NOMO-1 (cell line): ENCODE results near the gene NTSR1.

Experiments
- DNase-seq, 2 experiments: peaks; one replicate each; lab custom pipeline; 2025; ENCODE audit not compliant: unreplicated experiment in 2 of 2; lab: John Stamatoyannopoulos, UW

The NTSR1 gene

DNA sequence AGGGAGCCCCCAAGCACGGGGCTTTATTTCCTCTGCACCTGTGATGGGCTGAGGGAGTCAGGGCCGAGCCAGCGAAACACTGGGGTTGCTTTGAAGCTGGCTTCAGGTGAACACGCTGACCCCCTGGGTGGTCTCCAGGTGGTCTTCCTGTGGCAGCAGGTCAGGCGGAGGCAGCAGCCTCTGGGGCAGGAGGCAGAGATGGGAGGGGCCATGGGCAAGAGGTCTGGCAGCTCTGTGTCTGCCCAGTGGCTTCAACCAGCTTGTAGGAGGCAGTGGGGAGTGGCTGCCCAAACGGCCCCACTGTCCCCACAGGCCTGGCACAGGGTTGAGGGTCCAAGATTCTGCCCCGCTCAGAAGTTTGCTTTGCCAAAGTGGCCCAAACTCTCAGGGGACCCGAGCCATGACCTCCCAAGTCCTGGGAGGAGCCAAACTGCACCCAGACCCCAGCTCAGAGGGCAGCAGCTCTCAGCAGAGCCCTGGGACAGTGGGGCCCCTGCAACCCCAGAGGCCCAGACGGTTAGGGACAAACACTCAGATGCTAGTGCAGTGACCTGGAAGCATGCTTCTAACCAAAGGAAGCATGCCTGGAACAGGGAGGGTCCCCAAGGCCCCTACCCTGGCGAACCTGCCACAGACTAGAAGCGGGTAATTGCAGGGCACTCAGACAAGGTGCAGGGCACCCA is 15.3 kb downstream of the NTSR1 start:
- no peak for DNase-seq

GRCh38 chr20:62724692-62725595 is 16.3 kb downstream of the NTSR1 start:
- DNase-seq, result no peak

- DNase-seq, result no peak
These were observed 17.1 kb downstream of the NTSR1 start for GRCh38 chr20:62725596-62726268.

DNA sequence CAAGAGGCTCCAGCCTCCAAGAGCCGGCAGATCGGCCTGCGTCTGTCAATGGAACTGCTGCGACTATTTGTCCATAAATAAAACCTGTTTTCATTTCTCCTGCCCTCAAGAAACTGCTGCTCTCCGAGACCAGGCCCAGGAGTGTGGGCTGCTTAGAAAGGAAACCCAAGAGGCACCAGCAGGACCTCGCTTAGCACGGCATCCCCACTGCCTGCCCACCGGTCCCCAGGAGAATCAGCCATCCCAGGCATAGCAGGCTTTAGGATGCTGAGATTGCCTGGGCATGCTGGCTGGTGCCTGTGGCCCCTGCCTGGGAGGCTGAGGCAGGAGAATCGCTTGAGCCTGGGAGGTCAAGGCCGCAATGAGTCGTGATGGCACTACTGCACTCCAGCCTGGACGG is 17.6 kb downstream of the NTSR1 start:
- no peak for DNase-seq

- DNase-seq, result no peak
These were observed 18.3 kb downstream of the NTSR1 start for GRCh38 chr20:62726716-62727583.

DNA sequence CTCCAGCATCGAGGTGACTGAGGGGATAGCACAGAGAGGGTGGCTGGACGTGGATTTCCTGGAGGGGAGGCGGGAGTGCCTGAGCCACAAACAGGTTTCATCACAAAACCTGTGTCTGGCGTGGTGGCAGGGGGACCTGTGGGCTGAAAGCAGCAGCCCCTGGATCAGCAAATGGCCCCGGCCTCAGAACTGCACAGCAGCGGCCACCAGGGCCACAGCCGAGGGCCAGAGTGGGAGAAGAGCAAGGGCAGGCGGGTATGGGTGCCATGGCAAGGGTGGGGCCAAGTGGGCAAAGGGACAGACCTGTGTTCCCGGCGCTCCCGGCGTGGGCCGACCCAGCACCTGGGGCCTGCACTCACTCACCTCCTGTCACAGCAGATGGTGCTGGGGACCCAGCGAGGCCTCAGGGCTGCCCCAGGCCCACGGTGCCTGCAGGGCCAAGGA is 19.0 kb downstream of the NTSR1 start:
- no peak for DNase-seq

DNA sequence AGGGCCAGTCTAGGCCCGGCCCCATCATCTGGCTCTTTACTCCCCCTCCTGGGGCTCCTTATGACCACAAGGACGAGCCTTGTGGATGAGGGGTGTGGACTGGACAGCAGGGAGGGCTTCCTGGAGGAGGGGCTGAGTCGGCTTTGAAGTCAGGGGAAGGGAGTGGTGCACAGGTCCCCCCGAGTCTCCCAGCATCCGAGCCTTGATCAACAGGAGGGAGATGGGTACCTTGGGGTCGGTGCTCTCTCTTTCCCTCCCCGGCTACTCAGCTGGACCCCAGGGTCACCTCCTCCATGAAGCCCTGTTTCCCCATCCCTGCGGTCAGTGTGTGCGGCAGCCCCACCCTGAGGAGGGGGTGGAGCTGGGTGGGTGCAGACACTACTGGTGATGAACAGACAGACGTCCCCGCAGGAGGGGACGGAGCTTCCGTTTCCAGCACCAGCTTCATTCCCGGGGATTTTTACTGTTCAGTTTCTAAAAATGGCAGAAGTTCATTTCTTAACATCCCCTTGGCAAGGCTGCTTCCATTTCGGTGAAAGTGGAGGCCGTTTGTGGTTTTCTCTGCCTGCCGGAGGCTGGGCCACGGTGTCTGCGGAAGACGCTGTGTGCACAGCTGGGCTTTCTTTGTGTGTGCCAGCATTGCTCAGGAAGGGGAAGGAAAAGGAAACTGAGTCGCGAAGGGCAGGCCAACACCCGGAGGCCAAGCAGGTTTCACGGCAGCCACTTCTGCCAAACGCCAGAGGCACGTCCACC is 19.6 kb downstream of the NTSR1 start:
- DNase-seq, result peak; percentile 90 to 93

GRCh38 chr20:62728781-62729300 is 20.2 kb downstream of the NTSR1 start:
- no peak for DNase-seq

DNA sequence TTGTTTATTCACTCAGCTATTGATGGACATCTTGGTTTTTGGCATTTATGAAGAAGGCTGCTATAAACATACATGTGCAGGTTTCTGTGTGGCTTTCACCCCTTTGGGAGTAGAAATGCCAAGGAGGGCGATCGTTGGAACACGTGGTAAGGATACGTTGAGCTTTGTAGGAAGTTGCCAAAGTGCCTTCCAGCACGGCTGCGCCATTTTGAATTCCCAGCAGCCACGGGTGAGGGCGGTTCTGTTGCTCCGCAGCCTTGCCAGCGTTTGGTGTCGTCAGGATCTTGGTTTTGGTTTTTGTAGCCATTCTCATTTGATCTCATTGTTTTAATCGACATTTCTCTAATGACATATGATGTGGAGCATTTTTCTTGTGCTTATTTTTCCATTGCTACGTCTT is 21.8 kb downstream of the NTSR1 start:
- no peak for DNase-seq

GRCh38 chr20:62732031-62732760 is 23.6 kb downstream of the NTSR1 start:
- DNase-seq, result peak; percentile 50 to 71

- no peak for DNase-seq
These were observed 24.3 kb downstream of the NTSR1 start for GRCh38 chr20:62732842-62733525.

DNA sequence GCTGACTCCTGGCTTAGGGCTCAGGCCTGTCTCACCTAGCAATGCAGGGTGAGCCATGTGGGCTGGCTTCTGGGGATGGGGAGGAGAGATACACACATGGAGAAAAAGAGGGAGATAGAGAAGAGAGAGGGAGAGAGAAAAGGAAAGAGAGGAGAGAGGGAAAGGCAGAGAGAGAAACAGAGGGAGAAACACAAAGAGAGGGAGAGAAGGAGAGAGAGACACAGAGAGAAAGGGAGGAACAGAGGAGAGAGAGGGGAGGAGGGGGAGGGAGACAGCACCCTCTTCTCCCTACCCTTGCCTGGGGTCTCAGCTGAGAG is 24.8 kb downstream of the NTSR1 start:
- DNase-seq, result no peak

DNA sequence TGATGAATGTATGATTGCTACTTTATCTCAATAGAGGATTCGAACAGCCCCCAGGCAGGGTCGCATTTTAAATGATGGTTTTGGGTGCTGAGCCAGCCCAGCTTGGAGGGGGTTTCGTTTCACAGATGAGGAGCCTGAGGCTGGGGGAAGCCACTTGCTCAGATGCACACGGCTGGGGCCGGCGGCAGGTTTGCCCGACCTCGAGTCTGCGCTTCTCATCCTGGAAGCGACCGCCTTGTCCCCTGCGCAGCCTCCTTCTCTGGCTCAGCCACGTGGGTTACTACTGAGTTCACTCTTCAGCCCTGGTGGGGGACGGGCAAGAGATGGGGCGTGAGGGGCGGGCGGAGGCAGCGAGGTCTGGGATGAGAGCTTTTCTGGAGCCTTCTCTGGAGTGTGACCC is 25.3 kb downstream of the NTSR1 start:
- DNase-seq, result no peak

GRCh38 chr20:62734326-62734725 is 25.7 kb downstream of the NTSR1 start:
- DNase-seq, result no peak

DNA sequence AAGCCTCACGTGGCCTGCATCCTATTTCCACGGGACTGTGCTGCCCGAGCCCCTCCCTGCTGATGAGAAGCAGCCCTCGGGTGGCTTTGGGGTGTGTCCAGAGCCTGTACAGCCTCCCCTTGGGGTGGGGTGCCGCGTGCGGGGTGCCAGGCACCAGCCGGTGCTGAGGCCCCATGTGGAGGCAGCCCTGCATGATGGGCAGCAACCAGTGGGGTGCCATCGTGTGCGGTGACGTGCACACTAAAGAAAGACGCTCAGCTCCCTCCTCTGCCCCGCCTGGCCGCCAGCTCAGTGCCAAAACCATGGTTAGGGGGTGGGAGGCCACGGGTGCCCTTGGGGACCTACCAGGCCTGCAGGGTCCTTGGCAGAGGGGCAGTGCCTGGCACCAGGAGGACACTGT is 26.2 kb downstream of the NTSR1 start:
- no peak for DNase-seq

GRCh38 chr20:62735331-62735821 is 26.7 kb downstream of the NTSR1 start:
- no peak for DNase-seq

DNA sequence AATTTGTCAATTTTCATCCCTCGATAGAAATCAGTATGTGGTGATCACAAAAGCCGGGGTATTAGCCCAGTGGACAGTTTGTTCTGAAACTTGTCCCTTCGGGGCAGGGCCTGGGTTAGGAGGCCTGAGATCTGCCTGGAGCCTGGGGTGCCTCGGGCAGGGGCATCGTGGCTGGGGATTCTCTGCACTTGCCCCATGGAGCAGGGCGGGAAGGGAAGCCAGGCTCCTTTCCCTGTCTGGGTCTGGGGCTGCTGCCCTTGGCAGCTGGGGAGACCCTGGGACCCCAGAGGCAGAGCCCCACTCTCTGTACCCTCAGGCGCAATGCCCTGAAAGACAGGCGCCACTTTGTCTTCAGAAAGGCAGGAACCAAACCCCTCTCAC is 27.4 kb downstream of the NTSR1 start:
- no peak for DNase-seq

- no peak for DNase-seq
These were observed 27.9 kb downstream of the NTSR1 start for GRCh38 chr20:62736407-62737071.
